Ishikawa (cell line): ENCODE measurements around the gene WHRN.

ENCODE experiments used
- CEBPB ChIP-seq: IDR thresholded peaks from 2 replicates; pipeline ENCODE4 v1.6.1; 2012
- TF ChIP-seq, protein P1 (sequence below): IDR thresholded peaks from 2 replicates; pipeline ENCODE4 v1.6.1; 2012

DNA sequence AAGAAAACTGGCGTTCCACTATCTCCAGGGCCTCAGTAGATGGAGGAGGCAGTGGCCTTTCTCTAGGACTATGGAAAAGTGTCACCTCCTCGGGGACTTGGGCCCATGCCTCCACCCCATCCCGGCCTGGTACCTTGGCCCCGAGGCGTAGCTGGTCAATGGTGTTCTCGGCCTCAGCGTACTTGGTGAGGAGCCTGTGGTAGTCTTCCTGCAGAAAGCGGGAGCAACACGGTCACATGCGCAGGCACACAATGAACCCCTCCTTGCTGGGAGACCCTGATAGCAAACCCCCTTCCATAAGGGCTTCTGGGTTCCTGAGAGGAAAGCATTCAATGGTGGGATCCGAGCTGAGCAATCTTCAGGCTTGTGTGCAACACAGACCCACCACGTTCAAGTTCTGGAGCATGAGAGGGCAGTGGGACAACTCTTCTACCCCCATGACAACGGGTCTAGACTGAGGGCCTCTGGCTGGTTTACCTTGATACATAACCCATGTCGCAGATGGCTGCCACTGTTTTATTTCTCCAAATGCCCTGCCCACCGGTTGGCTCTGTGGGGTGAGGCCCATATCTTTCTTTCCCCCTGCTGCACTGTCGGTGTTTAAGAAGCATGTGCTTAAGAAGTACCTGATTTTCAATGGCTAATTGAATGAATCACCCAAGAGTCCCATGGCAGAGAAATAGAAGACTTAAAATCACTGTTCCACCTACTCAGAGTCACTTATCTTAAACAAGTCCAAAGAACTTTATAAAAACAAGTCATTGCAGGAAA lies 131.1 kb downstream of the WHRN start:
- TF ChIP-seq, protein P1, sequence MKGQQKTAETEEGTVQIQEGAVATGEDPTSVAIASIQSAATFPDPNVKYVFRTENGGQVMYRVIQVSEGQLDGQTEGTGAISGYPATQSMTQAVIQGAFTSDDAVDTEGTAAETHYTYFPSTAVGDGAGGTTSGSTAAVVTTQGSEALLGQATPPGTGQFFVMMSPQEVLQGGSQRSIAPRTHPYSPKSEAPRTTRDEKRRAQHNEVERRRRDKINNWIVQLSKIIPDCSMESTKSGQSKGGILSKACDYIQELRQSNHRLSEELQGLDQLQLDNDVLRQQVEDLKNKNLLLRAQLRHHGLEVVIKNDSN = no peak
- no peak for TF ChIP-seq CEBPB
